Gastrocnemius medialis (tissue), 4 donors: ENCODE data around the gene POLE. TPM values are rescaled to one million over a fixed set of nuclear protein-coding genes. Genes with fewer than 3 reads are reported as not detected.

ENCODE experiments used
- ATAC-seq, 2 donors: fragments of 150-250 bp; one replicate each; pipeline ENCODE4 v1.9.1; 2016
- DNase-seq, 2 donors: peaks; one replicate each; pipeline ENCODE4 v3.0.0-alpha.2; 2019
- H3K27ac ChIP-seq, 4 donors: fragments of 200-600 bp; sonication (generic); 1 replicate in 1 of 4; 2 replicates in 3 of 4; pipeline ENCODE4 v1.5.1; 2016 to 2018; ENCODE audit warnings: mild to moderate bottlenecking in 2 of 4, moderate library complexity in 1 of 4
- H3K27me3 ChIP-seq, 3 donors: fragments of 200-600 bp; sonication (generic) in 2 of 3; 1 replicate in 1 of 3; 2 replicates in 2 of 3; pipeline versions ENCODE4 v1.5.1 to v1.6.0; 2016 to 2019; ENCODE audit warnings: mild to moderate bottlenecking in 1 of 3, moderate library complexity in 1 of 3
- H3K36me3 ChIP-seq, 2 donors: fragments of 200-600 bp; sonication (generic) in 1 of 2; one replicate each; pipeline ENCODE4 v1.5.1; 2017 to 2018
- H3K4me1 ChIP-seq, 2 donors: fragments of 200-600 bp; sonication (generic) in 1 of 2; one replicate each; pipeline ENCODE4 v1.5.1; 2016 to 2017; ENCODE audit warnings: mild to moderate bottlenecking in 2 of 2
- H3K4me3 ChIP-seq, 4 donors: fragments of 200-600 bp; sonication (generic) in 3 of 4; 1 replicate in 1 of 4; 2 replicates in 3 of 4; pipeline ENCODE4 v1.5.1; 2016 to 2019; ENCODE audit warnings: mild to moderate bottlenecking in 2 of 4
- H3K9me3 ChIP-seq, 3 donors: fragments of 200-600 bp; sonication (generic) in 2 of 3; 1 replicate in 1 of 3; 2 replicates in 2 of 3; pipeline ENCODE4 v1.5.1; 2016 to 2019
- CTCF ChIP-seq, 5 experiments: fragments of 450-650 bp in 3 of 5; fragments of 200-600 bp in 2 of 5; sonication (generic) in 2 of 5; IDR thresholded peaks in 4 of 5; conservative IDR thresholded peaks in 1 of 5; 1 replicate in 4 of 5; 2 replicates in 1 of 5; pipeline ENCODE4 v1.5.1; 2016 to 2019; ENCODE audit warnings: antibody characterized with exemption in 5 of 5, mild to moderate bottlenecking in 3 of 5, moderate library complexity in 3 of 5
- POLR2A ChIP-seq, 2 donors: fragments of 450-650 bp; IDR thresholded peaks; one replicate each; pipeline ENCODE4 v1.6.1; 2017; ENCODE audit warnings: antibody characterized with exemption in 2 of 2, mild to moderate bottlenecking in 2 of 2, moderate library complexity in 2 of 2
- in situ Hi-C, 4 donors: fragments of 200-750 bp; cut with MboI; loops; one replicate each; pipeline versions ENCODE4 v1.15.0 to v1.8.0; 2017; ENCODE audit warnings: low sequenced_read_pairs in 4 of 4
- intact Hi-C: fragments of 100-400 bp; cut with DNase I; formaldehyde crosslinking; loops from one replicate; pipeline ENCODE4 v1.15.1; 2023; ENCODE audit warnings: low total_unique reads
- total RNA-seq, 4 donors: library from RNA; depleted of rRNA; stranded (reverse); fragments of >200 nt; gene quantifications; one replicate each; pipeline versions ENCODE4 v1.1.0 to v1.2.3, GENCODE V29; 2016

The POLE gene
- total RNA-seq, 4 donors from 2014 or later, result 7.1 to 18.7 (median 11.1) TPM

- intact Hi-C loops, result no loop called here
- H3K27ac ChIP-seq, result no peak overlapping the region
- in situ Hi-C loops, result no loop called here
Measured at GRCh38 chr12:132675757-132676432, 11.2 kb downstream of the POLE start.

GRCh38 chr12:132674561-132674960 lies 12.6 kb downstream of the POLE start:
- H3K27ac ChIP-seq, result no peak overlapping the region
- TF ChIP-seq POLR2A (IDR thresholded peaks at IDR 0.05) (no peak), CTCF (IDR thresholded peaks at IDR 0.05 in 4 of 5, conservative IDR thresholded peaks at IDR 0.05 in 1 of 5) (no peak)
- ATAC-seq (no peak), DNase-seq (no peak)
- no peaks in the 10 kb centered on the region for H3K4me1 ChIP-seq
- peaks cover 7 to 67% of the 10 kb centered on the region in 2 donors for H3K36me3 ChIP-seq
- no peak overlapping the region for H3K4me3 ChIP-seq
- no peaks in the 10 kb centered on the region for H3K9me3 ChIP-seq
- H3K27me3 ChIP-seq, result no peaks in the 10 kb centered on the region
- intact Hi-C loops (no loop called here), in situ Hi-C loops (no loop called here)

More at GRCh38 chr12:132675757-132676432, 11.2 kb downstream of the POLE start:
- no peaks in the 10 kb centered on the region for H3K4me1 ChIP-seq
- ATAC-seq (no peak), DNase-seq (no peak)
- no peaks in the 10 kb centered on the region for H3K27me3 ChIP-seq
- no peaks in the 10 kb centered on the region for H3K9me3 ChIP-seq
- H3K4me3 ChIP-seq, result no peak overlapping the region
- peaks cover 7 to 62% of the 10 kb centered on the region in 2 donors for H3K36me3 ChIP-seq
- TF ChIP-seq CTCF (IDR thresholded peaks at IDR 0.05 in 4 of 5, conservative IDR thresholded peaks at IDR 0.05 in 1 of 5) (no peak), POLR2A (IDR thresholded peaks at IDR 0.05) (no peak)

- ATAC-seq, result no peak
Measured at GRCh38 chr12:132673288-132674179, 13.6 kb downstream of the POLE start.

GRCh38 chr12:132672678-132673077 lies 14.5 kb downstream of the POLE start:
- H3K36me3 ChIP-seq, result peaks cover 7 to 68% of the 10 kb centered on the region in 2 donors
- H3K27me3 ChIP-seq, result no peaks in the 10 kb centered on the region
- no peak for ATAC-seq
- TF ChIP-seq POLR2A (IDR thresholded peaks at IDR 0.05) (no peak), CTCF (IDR thresholded peaks at IDR 0.05 in 4 of 5, conservative IDR thresholded peaks at IDR 0.05 in 1 of 5) (no peak)
- in situ Hi-C loops, result no loop called here
- H3K4me1 ChIP-seq, result no peaks in the 10 kb centered on the region
- no peaks in the 10 kb centered on the region for H3K9me3 ChIP-seq
- DNase-seq, result no peak
- no peak overlapping the region for H3K4me3 ChIP-seq
- intact Hi-C loops, result no loop called here
- H3K27ac ChIP-seq, result no peak overlapping the region

More at GRCh38 chr12:132673288-132674179, 13.6 kb downstream of the POLE start:
- Histone ChIP-seq H3K4me3 (no peak overlapping the region), H3K36me3 (peaks cover 7 to 66% of the 10 kb centered on the region in 2 donors), H3K9me3 (no peaks in the 10 kb centered on the region), H3K4me1 (no peaks in the 10 kb centered on the region), H3K27me3 (no peaks in the 10 kb centered on the region), H3K27ac (no peak overlapping the region)
- intact Hi-C loops (no loop called here), in situ Hi-C loops (no loop called here)
- TF ChIP-seq CTCF (IDR thresholded peaks at IDR 0.05 in 4 of 5, conservative IDR thresholded peaks at IDR 0.05 in 1 of 5) (no peak), POLR2A (IDR thresholded peaks at IDR 0.05) (no peak)
- no peak for DNase-seq
